Measurements from ENCODE around the gene CARD19.
"Not testable (repeated sequence)": the region's sequence is repeated elsewhere in the genome, so short reads cannot be mapped to it uniquely, and the experiment has no call there.

The CARD19 gene

GRCh38 chr9:93136011-93136440, 40.0 kb downstream of the CARD19 start:
- DNase-seq = no peak

- DNase-seq = no peak
These were observed 41.3 kb downstream of the CARD19 start for GRCh38 chr9:93137362-93137761.

GRCh38 chr9:93138171-93138764, 42.3 kb downstream of the CARD19 start:
- no peak for DNase-seq

GRCh38 chr9:93139365-93140182, 43.6 kb downstream of the CARD19 start:
- DNase-seq = no peak

- DNase-seq = no peak
These were observed 45.9 kb downstream of the CARD19 start for GRCh38 chr9:93141771-93142483.

- DNase-seq = no peak
These were observed 48.0 kb downstream of the CARD19 start for GRCh38 chr9:93143830-93144530.

GRCh38 chr9:93146696-93147095, 50.7 kb downstream of the CARD19 start:
- not testable (repeated sequence) for DNase-seq

- no peak for DNase-seq
These were observed 51.6 kb downstream of the CARD19 start for GRCh38 chr9:93147632-93148031.

- DNase-seq = no peak
These were observed 52.7 kb downstream of the CARD19 start for GRCh38 chr9:93148721-93149120.

GRCh38 chr9:93149361-93149760, 53.3 kb downstream of the CARD19 start:
- no peak for DNase-seq

GRCh38 chr9:93151097-93151784, 55.2 kb downstream of the CARD19 start:
- DNase-seq = no peak

- no peak for DNase-seq
These were observed 58.4 kb downstream of the CARD19 start for GRCh38 chr9:93154293-93154903.

- DNase-seq = no peak
These were observed 59.9 kb downstream of the CARD19 start for GRCh38 chr9:93155716-93156474.

- DNase-seq = no peak
These were observed 60.5 kb downstream of the CARD19 start for GRCh38 chr9:93156475-93157008.

GRCh38 chr9:93159601-93160471, 63.8 kb downstream of the CARD19 start:
- peak; percentile 70 for DNase-seq

GRCh38 chr9:93161786-93162562, 66.0 kb downstream of the CARD19 start:
- DNase-seq = no peak
